ENCODE results near the gene RAD51AP2. TPM values are rescaled to one million over a fixed set of nuclear protein-coding genes. Genes with fewer than 3 reads are reported as not detected.

RAD51AP2 gene
- total and polyA plus RNA-seq, 2 of the 13 experiments (the other 11 are each of a cell fraction or from before 2014, with no cell fraction given): 0.11 to 0.12 TPM

GRCh38 chr2:17538844-17539554 is 20.8 kb upstream of the RAD51AP2 start (continued):
- TF ChIP-seq GATA4 (IDR thresholded peaks at IDR 0.05; ENCODE audit: borderline replicate concordance, low read depth): 0 out of 2 replicates have a peak, but pooled peaks have one; percentile 18
- TF ChIP-seq ZNF296 (CRISPR knock-in tag; conservative IDR thresholded peaks at IDR 0.05): no peak; the same call in none of the 2 replicates
- peak; percentile 100 for TF ChIP-seq ZNF800 (CRISPR knock-in tag; IDR thresholded peaks at IDR 0.05)
- TF ChIP-seq CERS6 (CRISPR knock-in tag; IDR thresholded peaks at IDR 0.05): 0 out of 2 replicates have a peak, but pooled peaks have one; percentile 85
- TF ChIP-seq CEBPZ (IDR thresholded peaks at IDR 0.05; ENCODE audit: low read length): no peak
- peak; percentile 78 for TF ChIP-seq HMG20B (CRISPR knock-in tag; conservative IDR thresholded peaks at IDR 0.05)
- peak; percentile 71 for TF ChIP-seq SIN3A (IDR thresholded peaks at IDR 0.05; ENCODE audit: borderline replicate concordance, low read depth, low read length)
- peak; percentile 41; the same call in 1 of the 2 replicates for TF ChIP-seq ZBTB7A (CRISPR knock-in tag; IDR thresholded peaks at IDR 0.05)
- TF ChIP-seq CEBPB (IDR thresholded peaks at IDR 0.05; ENCODE audit: borderline replicate concordance, low read depth, low read length): peak; percentile 98
- TF ChIP-seq SIN3B (IDR thresholded peaks at IDR 0.05; ENCODE audit: low read length): no peak; the same call in 1 of the 2 replicates
- TF ChIP-seq GZF1 (CRISPR knock-in tag; IDR thresholded peaks at IDR 0.05): no peak
- TF ChIP-seq, protein P1, sequence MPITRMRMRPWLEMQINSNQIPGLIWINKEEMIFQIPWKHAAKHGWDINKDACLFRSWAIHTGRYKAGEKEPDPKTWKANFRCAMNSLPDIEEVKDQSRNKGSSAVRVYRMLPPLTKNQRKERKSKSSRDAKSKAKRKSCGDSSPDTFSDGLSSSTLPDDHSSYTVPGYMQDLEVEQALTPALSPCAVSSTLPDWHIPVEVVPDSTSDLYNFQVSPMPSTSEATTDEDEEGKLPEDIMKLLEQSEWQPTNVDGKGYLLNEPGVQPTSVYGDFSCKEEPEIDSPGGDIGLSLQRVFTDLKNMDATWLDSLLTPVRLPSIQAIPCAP (CRISPR knock-in tag; IDR thresholded peaks at IDR 0.05; ENCODE audit: low read depth): peak; percentile 87; the same call in 1 of the 2 replicates
- TF ChIP-seq POLR2A (IDR thresholded peaks at IDR 0.05; ENCODE audit: insufficient read depth in 1 of 2, low read depth in 2 of 2, low read length in 2 of 2): peak; percentile 77 to 88
- TF ChIP-seq POGZ (CRISPR knock-in tag; IDR thresholded peaks at IDR 0.05): peak; percentile 94
- TF ChIP-seq THAP8 (CRISPR knock-in tag; IDR thresholded peaks at IDR 0.05; ENCODE audit: borderline replicate concordance): 0 out of 2 replicates have a peak, but pooled peaks have one; percentile 38
- TF ChIP-seq ZNF567 (CRISPR knock-in tag; IDR thresholded peaks at IDR 0.05; ENCODE audit: borderline replicate concordance): peak; percentile 83; the same call in 1 of the 2 replicates
- no peak; the same call in 1 of the 2 replicates for TF ChIP-seq JUN (CRISPR knock-in tag; IDR thresholded peaks at IDR 0.05)
- TF ChIP-seq SMAD3 (CRISPR knock-in tag; IDR thresholded peaks at IDR 0.05): no peak; the same call in none of the 2 replicates
- TF ChIP-seq SALL2 (CRISPR knock-in tag; IDR thresholded peaks at IDR 0.05): peak; percentile 99
- peak; percentile 99 for TF ChIP-seq BRD4 (CRISPR knock-in tag; IDR thresholded peaks at IDR 0.05)
- TF ChIP-seq EHMT2 (IDR thresholded peaks at IDR 0.05; ENCODE audit: borderline replicate concordance, low read depth, low read length): no peak
- no peak for TF ChIP-seq ZNF207 (IDR thresholded peaks at IDR 0.05; ENCODE audit: borderline replicate concordance)
- 0 out of 2 replicates have a peak, but pooled peaks have one; percentile 45 for TF ChIP-seq NFATC3 (CRISPR knock-in tag; IDR thresholded peaks at IDR 0.05)

All from HepG2 (cell line).